GM18505 (cell line): ENCODE results near the gene VPS13C.
A peak's percentile ranks its signal among the peaks of the same experiment; 100 is the strongest.

ENCODE experiments used
- ATAC-seq: cut with Tn5 transposase; IDR thresholded peaks from one replicate; pipeline ENCODE4 v1.9.1; 2021; ENCODE audit not compliant: unreplicated experiment
- POLR2A ChIP-seq: IDR thresholded peaks from 4 replicates; pipeline ENCODE4 v1.6.1; 2011; ENCODE audit warnings: borderline replicate concordance; ENCODE audit not compliant: insufficient read depth, insufficient read length; ENCODE audit errors: extremely low read depth

VPS13C gene

DNA sequence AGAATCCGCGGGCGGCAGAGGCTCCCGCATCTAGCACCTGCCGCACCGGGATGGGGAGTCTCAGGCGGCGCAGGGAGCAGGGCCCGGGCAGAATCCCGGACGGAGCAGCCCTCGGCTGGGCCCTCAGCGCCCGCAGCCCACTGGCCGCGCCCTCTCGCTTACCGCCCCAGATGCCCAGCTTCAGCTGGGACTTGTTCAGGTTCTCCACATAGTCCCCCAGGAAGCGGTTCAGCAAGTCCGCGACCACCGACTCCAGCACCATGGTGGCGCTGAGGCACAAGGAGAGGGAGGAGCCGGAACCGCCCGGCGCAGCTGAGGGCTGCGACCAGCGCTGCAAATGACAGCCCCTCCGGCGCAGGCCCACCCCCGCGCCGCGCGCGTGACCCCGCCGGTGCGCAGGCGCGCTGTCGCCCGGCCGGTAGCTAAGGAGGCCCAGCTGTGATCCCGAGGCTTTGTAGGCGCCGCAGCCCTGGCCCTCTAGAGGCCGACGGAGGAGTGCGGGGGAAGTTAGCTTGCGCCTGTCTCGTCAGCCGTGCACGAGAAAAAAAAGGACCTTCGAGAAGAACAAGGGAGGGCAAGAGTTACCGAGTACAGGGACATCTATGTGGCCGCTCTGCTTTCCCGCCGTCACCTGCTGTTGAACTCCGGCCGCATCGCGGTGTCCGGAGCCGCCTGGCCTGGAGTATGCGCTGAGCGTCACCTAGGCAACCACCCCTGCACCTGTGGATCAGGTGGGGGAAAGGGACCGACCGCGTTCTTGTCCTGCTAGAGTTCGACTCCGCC is at the start of gene VPS13C:
Gene VPS13C, minus strand, starts transcription at position 335 of the 783 bp plus-strand sequence. Its CDS starts 73 bp downstream, at position 262.
- TF ChIP-seq POLR2A, result peak; percentile 92
- peak; percentile 91 for ATAC-seq

DNA sequence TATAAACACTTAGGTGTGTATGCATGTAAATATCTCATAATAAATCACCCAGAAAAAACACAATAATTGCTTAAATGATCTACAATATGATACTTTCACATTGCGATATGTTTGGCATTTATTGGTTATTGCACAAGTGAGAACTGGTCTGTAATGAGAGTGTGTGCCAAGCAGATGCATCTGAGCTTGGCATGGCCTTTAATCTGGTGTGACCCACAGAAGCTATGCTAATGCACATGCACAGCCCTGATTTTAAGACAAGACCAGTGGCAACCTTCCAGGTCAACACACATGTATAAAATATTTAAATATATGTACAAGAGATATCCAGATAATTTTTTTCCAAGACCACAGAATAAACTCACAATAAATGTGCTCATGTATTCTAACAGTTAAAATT is 49.2 kb upstream of the VPS13C start:
- ATAC-seq, result no peak
- TF ChIP-seq POLR2A, result no peak

DNA sequence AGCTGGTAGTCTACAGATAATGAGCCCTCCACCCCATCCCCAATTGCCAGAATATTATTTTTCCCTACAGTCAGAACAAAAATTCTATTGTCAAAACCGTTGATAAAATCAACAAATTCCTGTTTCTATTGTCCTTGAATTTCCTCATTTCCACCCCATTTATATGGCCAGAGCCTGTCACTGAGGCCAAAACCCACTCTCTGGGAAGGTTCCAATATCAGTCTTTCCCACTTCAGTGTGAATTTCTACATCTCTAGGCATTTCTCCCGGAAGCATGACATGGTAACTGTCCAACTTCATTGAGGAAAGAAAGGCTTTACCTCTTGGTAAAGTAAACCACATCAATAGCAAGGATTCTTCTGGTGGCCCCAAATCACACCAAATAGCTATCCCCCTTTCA is 48.2 kb upstream of the VPS13C start:
- ATAC-seq, result no peak
- no peak for TF ChIP-seq POLR2A

DNA sequence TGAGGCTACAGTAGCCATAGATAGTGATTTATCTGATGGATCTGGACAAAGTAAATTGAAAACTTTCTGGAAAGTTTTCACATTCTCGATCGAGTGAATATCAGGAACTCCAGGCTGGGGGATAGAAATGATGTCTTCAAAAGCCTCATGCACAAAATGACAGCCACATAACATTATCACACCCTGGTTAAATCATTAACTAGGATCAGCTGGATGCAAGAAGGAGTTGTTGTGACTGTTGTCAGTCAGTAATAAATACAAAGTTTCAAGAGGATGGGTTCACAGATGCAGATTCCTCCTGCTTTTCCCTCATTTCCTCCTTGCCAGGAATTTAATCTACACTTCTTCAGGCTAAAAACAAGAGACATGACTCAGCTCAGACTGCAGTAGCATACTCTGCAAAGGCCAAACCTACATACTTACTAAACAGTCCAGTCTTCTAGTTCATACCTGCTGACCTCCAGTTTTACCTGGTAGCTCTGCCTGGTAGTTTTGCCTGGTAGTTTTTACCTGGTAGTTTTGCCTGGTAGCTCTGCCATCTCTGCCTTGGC is 47.4 kb upstream of the VPS13C start:
- no peak for ATAC-seq
- no peak for TF ChIP-seq POLR2A

- TF ChIP-seq POLR2A, result no peak
- no peak for ATAC-seq
Measured at GRCh38 chr15:62106096-62106495, 45.8 kb upstream of the VPS13C start.

GRCh38 chr15:62105266-62105665 is 45.0 kb upstream of the VPS13C start:
- no peak for TF ChIP-seq POLR2A

GRCh38 chr15:62104846-62105245 is 44.6 kb upstream of the VPS13C start:
- TF ChIP-seq POLR2A, result no peak
- no peak for ATAC-seq

More at GRCh38 chr15:62105266-62105665, 45.0 kb upstream of the VPS13C start:
- ATAC-seq, result no peak

GRCh38 chr15:62104401-62104800 is 44.2 kb upstream of the VPS13C start:
- ATAC-seq, result no peak
- TF ChIP-seq POLR2A, result no peak

DNA sequence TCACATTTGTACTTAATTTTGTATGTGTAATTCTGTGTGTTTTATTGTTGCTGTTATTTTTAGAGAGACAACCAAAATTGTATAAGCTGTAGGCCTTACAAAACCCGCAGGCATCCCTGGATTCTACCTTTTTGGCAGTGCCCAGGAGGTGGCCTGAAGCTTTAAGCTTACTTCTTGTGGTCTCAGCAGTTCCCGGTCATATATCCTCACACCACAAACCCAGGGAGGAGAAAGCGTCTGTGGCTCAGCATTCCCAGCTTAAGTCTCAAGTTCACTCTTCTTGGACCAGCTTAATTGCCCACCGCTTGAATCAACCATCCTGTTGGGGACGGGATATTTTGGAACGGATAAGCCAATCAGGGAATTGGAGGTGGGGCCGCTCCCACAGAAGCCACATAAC is 43.2 kb upstream of the VPS13C start:
- TF ChIP-seq POLR2A, result no peak
- ATAC-seq, result no peak

DNA sequence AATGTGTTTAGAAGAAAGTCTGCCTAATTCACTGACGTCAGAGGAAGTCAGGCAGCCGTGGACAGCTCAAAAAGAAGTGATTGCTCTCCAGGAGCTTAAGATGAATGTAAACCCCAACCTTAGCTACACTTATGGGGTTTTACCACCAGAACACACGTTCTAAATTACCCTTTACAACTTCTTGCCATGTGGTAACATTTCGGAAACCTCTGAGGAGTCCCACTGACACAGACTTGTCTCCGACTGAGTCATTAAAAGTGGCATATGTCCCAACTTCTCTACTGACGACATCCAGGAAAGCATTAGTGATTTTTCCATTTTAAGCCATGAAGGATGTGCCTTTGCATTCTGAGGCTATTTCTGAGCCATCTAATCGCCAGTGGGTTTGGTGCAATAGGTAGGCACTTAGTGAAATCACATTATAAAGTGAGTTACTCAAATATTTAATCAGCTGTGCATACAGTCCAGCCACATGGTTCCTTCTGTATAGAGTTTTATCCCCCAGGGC is 38.9 kb upstream of the VPS13C start:
- ATAC-seq, result no peak
- no peak for TF ChIP-seq POLR2A

- ATAC-seq, result no peak
- no peak for TF ChIP-seq POLR2A
Measured at GRCh38 chr15:62094388-62094787, 34.1 kb upstream of the VPS13C start.

DNA sequence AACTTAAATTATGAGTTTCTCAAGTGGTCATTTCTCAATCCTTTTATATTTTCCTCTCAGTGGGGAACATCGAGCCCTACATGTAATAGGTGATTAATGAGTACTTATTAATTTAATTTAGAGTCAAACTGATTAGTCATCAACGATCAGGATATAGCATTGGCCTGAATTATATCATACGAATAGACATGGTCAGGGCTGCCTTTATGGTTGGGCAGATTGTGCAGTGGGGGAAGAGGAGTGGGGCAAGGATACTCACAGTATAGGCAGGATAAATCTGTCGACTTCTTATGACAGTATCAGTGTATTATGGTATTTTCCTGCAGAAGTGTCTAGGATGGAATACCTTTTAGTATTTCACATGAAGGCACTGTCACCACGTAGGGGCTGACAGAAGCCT is 33.6 kb upstream of the VPS13C start:
- no peak for ATAC-seq
- no peak for TF ChIP-seq POLR2A

DNA sequence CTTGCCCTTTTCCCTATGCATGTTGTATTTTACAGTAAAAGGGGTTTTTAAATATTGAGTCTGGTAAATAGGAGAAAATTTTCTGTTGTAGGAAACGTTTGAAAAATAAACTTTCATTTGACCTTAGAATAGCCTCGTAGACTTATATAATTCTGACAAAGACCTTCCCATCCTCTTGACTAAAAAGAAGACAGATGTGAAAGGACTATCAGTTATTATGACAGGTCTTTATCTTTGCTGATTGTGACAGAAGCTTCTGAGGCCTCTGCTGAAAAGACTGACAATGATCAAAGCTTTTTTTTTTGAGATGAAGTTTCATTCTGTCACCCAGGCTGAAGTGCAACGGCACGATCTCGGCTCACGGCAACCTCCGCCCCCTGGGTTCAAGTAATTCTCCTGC is 30.7 kb upstream of the VPS13C start:
- no peak for TF ChIP-seq POLR2A
- no peak for ATAC-seq

- no peak for ATAC-seq
- no peak for TF ChIP-seq POLR2A
Measured at GRCh38 chr15:62089616-62090015, 29.4 kb upstream of the VPS13C start.

DNA sequence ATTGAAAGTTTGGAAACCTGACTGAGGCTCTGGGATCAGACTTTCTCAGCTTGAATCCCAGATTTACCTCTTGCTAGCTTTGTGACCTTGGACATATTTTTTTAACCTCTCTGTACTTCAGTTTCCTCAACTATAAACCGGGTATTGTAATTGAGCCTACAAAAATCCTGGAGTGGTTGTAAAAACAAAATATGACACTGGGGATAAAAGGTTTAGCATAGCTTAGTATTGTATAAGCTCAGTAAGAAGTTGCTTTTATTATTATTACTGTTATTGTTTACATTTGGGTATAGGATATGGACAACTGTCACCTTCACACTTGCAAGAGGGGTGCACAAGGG is 28.1 kb upstream of the VPS13C start:
- ATAC-seq, result no peak
- no peak for TF ChIP-seq POLR2A

DNA sequence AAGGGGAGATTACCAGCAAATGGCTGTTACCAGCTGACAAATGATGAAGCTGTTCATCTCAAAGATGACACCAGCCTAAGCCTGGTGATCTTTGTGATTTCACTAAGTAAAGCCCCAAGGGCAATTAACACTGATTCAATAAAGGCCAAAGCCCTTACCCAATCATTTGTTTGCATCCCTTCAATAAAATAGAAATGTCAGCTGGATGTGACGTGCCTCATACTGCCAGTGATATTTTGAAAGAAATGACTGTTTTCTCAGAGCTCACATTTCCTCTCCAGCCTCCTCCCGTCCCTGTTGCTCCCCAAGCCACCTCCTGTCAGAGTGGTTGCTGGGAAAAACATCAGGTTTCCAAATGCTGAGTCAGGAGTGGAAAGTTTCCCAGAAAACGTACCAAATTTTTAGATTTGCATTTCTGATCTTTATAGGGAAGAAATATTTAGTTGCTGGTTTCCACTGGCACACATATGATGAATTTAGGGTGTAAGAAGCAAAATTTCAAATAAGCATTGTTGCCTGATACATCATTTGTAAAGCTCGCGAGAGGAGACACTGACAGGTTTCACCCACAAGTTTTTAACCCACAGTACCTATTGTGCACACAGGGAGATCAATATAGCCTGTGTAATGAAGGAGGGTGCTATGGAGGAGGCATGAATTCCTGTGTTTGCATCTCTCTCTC is 27.6 kb upstream of the VPS13C start:
- TF ChIP-seq POLR2A, result no peak
- ATAC-seq, result no peak
